Activated naive CD4-positive, alpha-beta T cell treated with anti-CD3 and anti-CD28 coated beads, Interleukin-2, amount 50 U/mL, for 24 hours (primary cell): Measurements from ENCODE around the gene HLA-G.

Source experiments
- H3K27ac Mint-ChIP-seq: one replicate; pipeline ENCODE4 v1.8.0; 2021; ENCODE audit warnings: mild to moderate bottlenecking, mixed read lengths
- H3K27me3 Mint-ChIP-seq: one replicate; pipeline ENCODE4 v1.8.0; 2021; ENCODE audit warnings: mixed read lengths
- H3K36me3 Mint-ChIP-seq: one replicate; pipeline ENCODE4 v1.8.0; 2021; ENCODE audit warnings: mixed read lengths
- H3K4me1 Mint-ChIP-seq: one replicate; pipeline ENCODE4 v1.8.0; 2021; ENCODE audit warnings: mixed read lengths
- H3K4me3 Mint-ChIP-seq: one replicate; pipeline ENCODE4 v1.8.0; 2021; ENCODE audit warnings: mild to moderate bottlenecking, mixed read lengths
- H3K9me3 Mint-ChIP-seq: one replicate; pipeline ENCODE4 v1.8.0; 2021; ENCODE audit warnings: mixed read lengths

The HLA-G gene

GRCh38 chr6:29810371-29810770, 17.3 kb upstream of the HLA-G start:
- Mint-ChIP-seq H3K27ac (no peak overlapping the region), H3K27me3 (peaks cover 1% of the 10 kb centered on the region), H3K9me3 (no peaks in the 10 kb centered on the region), H3K4me3 (no peak overlapping the region), H3K36me3 (no peaks in the 10 kb centered on the region), H3K4me1 (peaks cover 4% of the 10 kb centered on the region)

GRCh38 chr6:29811377-29811776, 16.2 kb upstream of the HLA-G start:
- Mint-ChIP-seq H3K27ac (no peak overlapping the region), H3K4me3 (no peak overlapping the region), H3K9me3 (no peaks in the 10 kb centered on the region), H3K27me3 (peaks cover 4% of the 10 kb centered on the region), H3K36me3 (no peaks in the 10 kb centered on the region), H3K4me1 (peaks cover 4% of the 10 kb centered on the region)

- H3K27ac Mint-ChIP-seq: no peak overlapping the region
- peaks cover 10% of the 10 kb centered on the region for H3K27me3 Mint-ChIP-seq
- no peaks in the 10 kb centered on the region for H3K36me3 Mint-ChIP-seq
- no peaks in the 10 kb centered on the region for H3K9me3 Mint-ChIP-seq
- no peak overlapping the region for H3K4me3 Mint-ChIP-seq
- H3K4me1 Mint-ChIP-seq: peaks cover 4% of the 10 kb centered on the region
Measured at GRCh38 chr6:29813066-29813465, 14.6 kb upstream of the HLA-G start.

- H3K27ac Mint-ChIP-seq: no peak overlapping the region
Measured at GRCh38 chr6:29813809-29814208, 13.8 kb upstream of the HLA-G start.

GRCh38 chr6:29814379-29815117, 13.1 kb upstream of the HLA-G start:
- Mint-ChIP-seq H3K9me3 (no peaks in the 10 kb centered on the region), H3K27me3 (peaks cover 18% of the 10 kb centered on the region), H3K27ac (no peak overlapping the region)

More at GRCh38 chr6:29813809-29814208, 13.8 kb upstream of the HLA-G start:
- H3K4me3 Mint-ChIP-seq: no peak overlapping the region
- H3K36me3 Mint-ChIP-seq: no peaks in the 10 kb centered on the region
- H3K4me1 Mint-ChIP-seq: peaks cover 3% of the 10 kb centered on the region
- no peaks in the 10 kb centered on the region for H3K9me3 Mint-ChIP-seq
- H3K27me3 Mint-ChIP-seq: peaks cover 15% of the 10 kb centered on the region

GRCh38 chr6:29815118-29815750, 12.4 kb upstream of the HLA-G start:
- Mint-ChIP-seq H3K4me3 (no peak overlapping the region), H3K4me1 (no peaks in the 10 kb centered on the region), H3K9me3 (no peaks in the 10 kb centered on the region), H3K36me3 (no peaks in the 10 kb centered on the region), H3K27ac (peak overlapping the region; percentile 2), H3K27me3 (peaks cover 20% of the 10 kb centered on the region)

More at GRCh38 chr6:29814379-29815117, 13.1 kb upstream of the HLA-G start:
- no peaks in the 10 kb centered on the region for H3K36me3 Mint-ChIP-seq
- H3K4me3 Mint-ChIP-seq: no peak overlapping the region
- H3K4me1 Mint-ChIP-seq: no peaks in the 10 kb centered on the region

- no peaks in the 10 kb centered on the region for H3K4me1 Mint-ChIP-seq
- H3K4me3 Mint-ChIP-seq: no peak overlapping the region
- H3K27ac Mint-ChIP-seq: no peak overlapping the region
- peaks cover 22% of the 10 kb centered on the region for H3K27me3 Mint-ChIP-seq
- H3K36me3 Mint-ChIP-seq: no peaks in the 10 kb centered on the region
- H3K9me3 Mint-ChIP-seq: no peaks in the 10 kb centered on the region
Measured at GRCh38 chr6:29816030-29816429, 11.6 kb upstream of the HLA-G start.

- peaks cover 25% of the 10 kb centered on the region for H3K27me3 Mint-ChIP-seq
- no peak overlapping the region for H3K27ac Mint-ChIP-seq
- no peaks in the 10 kb centered on the region for H3K9me3 Mint-ChIP-seq
- no peaks in the 10 kb centered on the region for H3K36me3 Mint-ChIP-seq
- no peaks in the 10 kb centered on the region for H3K4me1 Mint-ChIP-seq
- H3K4me3 Mint-ChIP-seq: no peak overlapping the region
Measured at GRCh38 chr6:29818892-29819291, 8.7 kb upstream of the HLA-G start.

GRCh38 chr6:29824144-29824543, 3.5 kb upstream of the HLA-G start:
- H3K4me3 Mint-ChIP-seq: no peak overlapping the region

GRCh38 chr6:29825848-29826247, 1.8 kb upstream of the HLA-G start:
- peaks cover 3% of the 10 kb centered on the region for H3K4me1 Mint-ChIP-seq
- H3K4me3 Mint-ChIP-seq: no peak overlapping the region
- no peaks in the 10 kb centered on the region for H3K9me3 Mint-ChIP-seq
- H3K27ac Mint-ChIP-seq: no peak overlapping the region
- no peaks in the 10 kb centered on the region for H3K36me3 Mint-ChIP-seq
- peaks cover 48% of the 10 kb centered on the region for H3K27me3 Mint-ChIP-seq

More at GRCh38 chr6:29824144-29824543, 3.5 kb upstream of the HLA-G start:
- no peaks in the 10 kb centered on the region for H3K36me3 Mint-ChIP-seq
- no peak overlapping the region for H3K27ac Mint-ChIP-seq
- no peaks in the 10 kb centered on the region for H3K9me3 Mint-ChIP-seq
- H3K27me3 Mint-ChIP-seq: peaks cover 38% of the 10 kb centered on the region
- H3K4me1 Mint-ChIP-seq: peaks cover 3% of the 10 kb centered on the region

GRCh38 chr6:29826271-29826670, 1.4 kb upstream of the HLA-G start:
- Mint-ChIP-seq H3K4me1 (peaks cover 3% of the 10 kb centered on the region), H3K36me3 (no peaks in the 10 kb centered on the region), H3K4me3 (no peak overlapping the region), H3K27ac (no peak overlapping the region), H3K27me3 (peaks cover 47% of the 10 kb centered on the region), H3K9me3 (no peaks in the 10 kb centered on the region)

- Mint-ChIP-seq H3K9me3 (no peaks in the 10 kb centered on the region), H3K27me3 (peaks cover 56% of the 10 kb centered on the region), H3K36me3 (no peaks in the 10 kb centered on the region), H3K27ac (no peak overlapping the region), H3K4me3 (peak overlapping the region; percentile 27), H3K4me1 (peaks cover 3% of the 10 kb centered on the region)
Measured at GRCh38 chr6:29828471-29828797, 809 bp downstream of the HLA-G start.

- Mint-ChIP-seq H3K27ac (no peak overlapping the region), H3K9me3 (no peaks in the 10 kb centered on the region), H3K27me3 (peaks cover 48% of the 10 kb centered on the region), H3K4me1 (peaks cover 3% of the 10 kb centered on the region), H3K4me3 (no peak overlapping the region), H3K36me3 (no peaks in the 10 kb centered on the region)
Measured at GRCh38 chr6:29829766-29830165, 2.1 kb downstream of the HLA-G start.

- Mint-ChIP-seq H3K4me3 (no peak overlapping the region), H3K27ac (no peak overlapping the region), H3K36me3 (no peaks in the 10 kb centered on the region), H3K4me1 (peaks cover 3% of the 10 kb centered on the region), H3K27me3 (peaks cover 48% of the 10 kb centered on the region), H3K9me3 (no peaks in the 10 kb centered on the region)
Measured at GRCh38 chr6:29830409-29830808, 2.8 kb downstream of the HLA-G start.

- Mint-ChIP-seq H3K36me3 (no peaks in the 10 kb centered on the region), H3K4me3 (no peak overlapping the region), H3K27me3 (peaks cover 51% of the 10 kb centered on the region), H3K9me3 (no peaks in the 10 kb centered on the region), H3K4me1 (no peaks in the 10 kb centered on the region), H3K27ac (no peak overlapping the region)
Measured at GRCh38 chr6:29831776-29832175, 4.2 kb downstream of the HLA-G start.

- Mint-ChIP-seq H3K9me3 (no peaks in the 10 kb centered on the region), H3K36me3 (no peaks in the 10 kb centered on the region)
Measured at GRCh38 chr6:29834564-29835436, 7.2 kb downstream of the HLA-G start.

More at GRCh38 chr6:29834564-29835436, 7.2 kb downstream of the HLA-G start:
- Mint-ChIP-seq H3K4me1 (no peaks in the 10 kb centered on the region), H3K27ac (no peak overlapping the region), H3K4me3 (no peak overlapping the region), H3K27me3 (peaks cover 39% of the 10 kb centered on the region)
